ENCODE measurements around the gene DEPDC5. TPM values are rescaled to one million over a fixed set of nuclear protein-coding genes. Genes with fewer than 3 reads are reported as not detected.

DEPDC5 gene
- total and polyA plus RNA-seq, 10 of the 15 experiments (the other 5 are each of a cell fraction or from before 2014, with no cell fraction given) = 3.0 to 38.9 (median 22.8) TPM

DNA sequence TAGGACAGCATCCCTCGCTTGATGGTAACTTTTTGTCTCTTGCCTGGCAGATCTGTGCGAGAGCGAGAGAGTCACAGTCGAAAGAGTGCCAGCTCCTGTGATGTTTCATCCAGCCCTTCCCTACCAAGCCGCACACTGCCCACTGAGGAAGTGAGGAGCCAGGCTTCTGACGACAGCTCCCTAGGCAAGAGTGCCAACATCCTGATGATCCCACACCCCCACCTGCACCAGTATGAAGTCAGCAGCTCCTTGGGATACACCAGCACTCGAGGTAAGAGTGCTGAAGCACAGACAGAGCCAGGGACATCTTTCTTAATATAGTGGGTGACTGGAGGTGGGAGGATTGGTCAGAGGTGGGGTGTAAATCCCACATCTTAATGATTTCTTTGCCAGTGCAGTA, 61.1 kb downstream of the DEPDC5 start:
- H4K20me1 ChIP-seq (ENCODE audit: control insufficient read depth, insufficient read depth) = no peaks in the 10 kb centered on the region
- intact Hi-C loops (cut with micrococcal nuclease; ENCODE audit: unreplicated experiment) (no loop called here), in situ Hi-C loops (cut with MboI) (no loop called here)
- no peaks in the 10 kb centered on the region for H3K27me3 ChIP-seq (replicated peaks in 1 of 2; ENCODE audit: control insufficient read depth in 2 of 2, insufficient read depth in 2 of 2, low read length in 1 of 2)
- SMC1A ChIA-PET (ENCODE audit: uncharacterized antibody, unreplicated experiment) = interaction anchor here (0.6 kb wide), 1 partner anchor 43 kb away, joined by 3 read pairs; no protein-coding TSS in a partner anchor
- no peak overlapping the region for H3K27ac ChIP-seq (ENCODE audit: control insufficient read depth, insufficient read depth)
- H3K9ac ChIP-seq (ENCODE audit: control insufficient read depth, insufficient read depth, low read length) = no peak overlapping the region
- H3K4me3 ChIP-seq = no peak overlapping the region
- no peak for DNase-seq (ENCODE audit: low read depth, low spot score)
- no peaks in the 10 kb centered on the region for H3K4me1 ChIP-seq (ENCODE audit: control insufficient read depth, insufficient read depth, low read length)
- no peak overlapping the region for H3K4me2 ChIP-seq (ENCODE audit: control insufficient read depth, insufficient read depth)
- no peaks in the 10 kb centered on the region for H3K9me3 ChIP-seq (replicated peaks; ENCODE audit: control insufficient read depth, insufficient read depth, low read length)
- CTCF ChIA-PET = no interaction called here
- no peaks in the 10 kb centered on the region for H3K79me2 ChIP-seq (ENCODE audit: control insufficient read depth, insufficient read depth, low read length)
- ATAC-seq = no peak
- 95% methylated on average over 7 of the region's 7 CpGs for WGBS (ENCODE audit: insufficient coverage, insufficient replicate concordance, low lambda C conversion rate, missing lambda C conversion rate)
- peaks cover 11 to 39% of the 10 kb centered on the region in 2 experiments for H3K36me3 ChIP-seq (ENCODE audit: control insufficient read depth in 2 of 2, insufficient read depth in 2 of 2, low read length in 1 of 2)
- BruUV-seq (replicated peaks) = no TSS peak
- H2AFZ ChIP-seq (ENCODE audit: control insufficient read depth, low read depth, low read length) = no peak overlapping the region
- RAD21 ChIA-PET (ENCODE audit: unreplicated experiment) = no interaction called here
- no peak for FAIRE-seq
- POLR2A ChIA-PET = interaction anchor here (0.7 kb wide), 1 partner anchor 20 kb away, joined by 4 read pairs; no protein-coding TSS in a partner anchor
- no peak for TF ChIP-seq TAF1 (IDR thresholded peaks at IDR 0.05; ENCODE audit: borderline replicate concordance, low read depth, low read length)
- no peak for TF ChIP-seq TCF12 (IDR thresholded peaks at IDR 0.05; ENCODE audit: low read depth, low read length)
- TF ChIP-seq KAT2A (conservative IDR thresholded peaks at IDR 0.05; ENCODE audit: control insufficient read depth, low read depth, low read length) = no peak
- TF ChIP-seq, protein P1, sequence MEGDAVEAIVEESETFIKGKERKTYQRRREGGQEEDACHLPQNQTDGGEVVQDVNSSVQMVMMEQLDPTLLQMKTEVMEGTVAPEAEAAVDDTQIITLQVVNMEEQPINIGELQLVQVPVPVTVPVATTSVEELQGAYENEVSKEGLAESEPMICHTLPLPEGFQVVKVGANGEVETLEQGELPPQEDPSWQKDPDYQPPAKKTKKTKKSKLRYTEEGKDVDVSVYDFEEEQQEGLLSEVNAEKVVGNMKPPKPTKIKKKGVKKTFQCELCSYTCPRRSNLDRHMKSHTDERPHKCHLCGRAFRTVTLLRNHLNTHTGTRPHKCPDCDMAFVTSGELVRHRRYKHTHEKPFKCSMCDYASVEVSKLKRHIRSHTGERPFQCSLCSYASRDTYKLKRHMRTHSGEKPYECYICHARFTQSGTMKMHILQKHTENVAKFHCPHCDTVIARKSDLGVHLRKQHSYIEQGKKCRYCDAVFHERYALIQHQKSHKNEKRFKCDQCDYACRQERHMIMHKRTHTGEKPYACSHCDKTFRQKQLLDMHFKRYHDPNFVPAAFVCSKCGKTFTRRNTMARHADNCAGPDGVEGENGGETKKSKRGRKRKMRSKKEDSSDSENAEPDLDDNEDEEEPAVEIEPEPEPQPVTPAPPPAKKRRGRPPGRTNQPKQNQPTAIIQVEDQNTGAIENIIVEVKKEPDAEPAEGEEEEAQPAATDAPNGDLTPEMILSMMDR (IDR thresholded peaks at IDR 0.05 in 2 of 3, conservative IDR thresholded peaks at IDR 0.05 in 1 of 3; ENCODE audit: control insufficient read depth in 2 of 3, extremely low read depth in 1 of 3, insufficient read depth in 1 of 3, low read depth in 3 of 3, low read length in 3 of 3) = no peak
- TF ChIP-seq CHD4 (IDR thresholded peaks at IDR 0.05) = no peak
- TF ChIP-seq, protein P2, sequence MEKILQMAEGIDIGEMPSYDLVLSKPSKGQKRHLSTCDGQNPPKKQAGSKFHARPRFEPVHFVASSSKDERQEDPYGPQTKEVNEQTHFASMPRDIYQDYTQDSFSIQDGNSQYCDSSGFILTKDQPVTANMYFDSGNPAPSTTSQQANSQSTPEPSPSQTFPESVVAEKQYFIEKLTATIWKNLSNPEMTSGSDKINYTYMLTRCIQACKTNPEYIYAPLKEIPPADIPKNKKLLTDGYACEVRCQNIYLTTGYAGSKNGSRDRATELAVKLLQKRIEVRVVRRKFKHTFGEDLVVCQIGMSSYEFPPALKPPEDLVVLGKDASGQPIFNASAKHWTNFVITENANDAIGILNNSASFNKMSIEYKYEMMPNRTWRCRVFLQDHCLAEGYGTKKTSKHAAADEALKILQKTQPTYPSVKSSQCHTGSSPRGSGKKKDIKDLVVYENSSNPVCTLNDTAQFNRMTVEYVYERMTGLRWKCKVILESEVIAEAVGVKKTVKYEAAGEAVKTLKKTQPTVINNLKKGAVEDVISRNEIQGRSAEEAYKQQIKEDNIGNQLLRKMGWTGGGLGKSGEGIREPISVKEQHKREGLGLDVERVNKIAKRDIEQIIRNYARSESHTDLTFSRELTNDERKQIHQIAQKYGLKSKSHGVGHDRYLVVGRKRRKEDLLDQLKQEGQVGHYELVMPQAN (conservative IDR thresholded peaks at IDR 0.05) = no peak
- TF ChIP-seq, protein P3, sequence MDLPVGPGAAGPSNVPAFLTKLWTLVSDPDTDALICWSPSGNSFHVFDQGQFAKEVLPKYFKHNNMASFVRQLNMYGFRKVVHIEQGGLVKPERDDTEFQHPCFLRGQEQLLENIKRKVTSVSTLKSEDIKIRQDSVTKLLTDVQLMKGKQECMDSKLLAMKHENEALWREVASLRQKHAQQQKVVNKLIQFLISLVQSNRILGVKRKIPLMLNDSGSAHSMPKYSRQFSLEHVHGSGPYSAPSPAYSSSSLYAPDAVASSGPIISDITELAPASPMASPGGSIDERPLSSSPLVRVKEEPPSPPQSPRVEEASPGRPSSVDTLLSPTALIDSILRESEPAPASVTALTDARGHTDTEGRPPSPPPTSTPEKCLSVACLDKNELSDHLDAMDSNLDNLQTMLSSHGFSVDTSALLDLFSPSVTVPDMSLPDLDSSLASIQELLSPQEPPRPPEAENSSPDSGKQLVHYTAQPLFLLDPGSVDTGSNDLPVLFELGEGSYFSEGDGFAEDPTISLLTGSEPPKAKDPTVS (IDR thresholded peaks at IDR 0.05; ENCODE audit: low read depth, low read length) = no peak
- no peak for TF ChIP-seq SMAD5 (IDR thresholded peaks at IDR 0.05; ENCODE audit: low read depth)
- TF ChIP-seq, protein P4, sequence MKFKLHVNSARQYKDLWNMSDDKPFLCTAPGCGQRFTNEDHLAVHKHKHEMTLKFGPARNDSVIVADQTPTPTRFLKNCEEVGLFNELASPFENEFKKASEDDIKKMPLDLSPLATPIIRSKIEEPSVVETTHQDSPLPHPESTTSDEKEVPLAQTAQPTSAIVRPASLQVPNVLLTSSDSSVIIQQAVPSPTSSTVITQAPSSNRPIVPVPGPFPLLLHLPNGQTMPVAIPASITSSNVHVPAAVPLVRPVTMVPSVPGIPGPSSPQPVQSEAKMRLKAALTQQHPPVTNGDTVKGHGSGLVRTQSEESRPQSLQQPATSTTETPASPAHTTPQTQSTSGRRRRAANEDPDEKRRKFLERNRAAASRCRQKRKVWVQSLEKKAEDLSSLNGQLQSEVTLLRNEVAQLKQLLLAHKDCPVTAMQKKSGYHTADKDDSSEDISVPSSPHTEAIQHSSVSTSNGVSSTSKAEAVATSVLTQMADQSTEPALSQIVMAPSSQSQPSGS (IDR thresholded peaks at IDR 0.05; ENCODE audit: low read length) = no peak
- no peak for TF ChIP-seq FOXM1 (IDR thresholded peaks at IDR 0.05; ENCODE audit: low read depth, low read length)
- no peak for TF ChIP-seq ZBED1 (IDR thresholded peaks at IDR 0.05; ENCODE audit: borderline replicate concordance)
- TF ChIP-seq SMAD1 (IDR thresholded peaks at IDR 0.05; ENCODE audit: low read depth, partially characterized antibody) = no peak
- no peak for TF ChIP-seq BHLHE40 (IDR thresholded peaks at IDR 0.05; ENCODE audit: borderline replicate concordance in 1 of 2, low read depth in 2 of 2, low read length in 1 of 2)
- no peak for TF ChIP-seq HDAC6 (IDR thresholded peaks at IDR 0.05; ENCODE audit: unreplicated experiment)
- no peak for TF ChIP-seq SRF (IDR thresholded peaks at IDR 0.05; ENCODE audit: low read depth in 2 of 2, low read length in 2 of 2)
